Measurements from ENCODE around the gene CBFA2T2.

DNA sequence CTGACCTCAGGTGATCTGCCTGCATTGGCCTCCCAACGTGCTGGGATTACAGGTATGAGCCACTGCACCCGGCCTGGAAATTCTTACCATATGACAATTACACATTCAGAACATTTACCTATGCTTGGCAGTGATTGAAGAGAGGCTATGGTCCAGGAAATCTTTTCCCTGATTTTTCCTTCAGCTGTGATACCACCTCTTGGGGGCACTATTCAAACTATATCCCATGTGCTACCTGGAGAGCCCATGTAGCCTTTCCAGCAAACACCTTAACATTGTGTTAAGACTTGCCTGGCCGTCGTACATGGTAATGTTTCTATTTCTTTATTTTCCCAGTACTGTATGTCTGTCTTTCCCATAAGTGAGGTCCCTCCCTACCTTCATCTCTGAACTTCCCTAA, 110.5 kb downstream of the CBFA2T2 start:
- TF ChIP-seq, protein P1, sequence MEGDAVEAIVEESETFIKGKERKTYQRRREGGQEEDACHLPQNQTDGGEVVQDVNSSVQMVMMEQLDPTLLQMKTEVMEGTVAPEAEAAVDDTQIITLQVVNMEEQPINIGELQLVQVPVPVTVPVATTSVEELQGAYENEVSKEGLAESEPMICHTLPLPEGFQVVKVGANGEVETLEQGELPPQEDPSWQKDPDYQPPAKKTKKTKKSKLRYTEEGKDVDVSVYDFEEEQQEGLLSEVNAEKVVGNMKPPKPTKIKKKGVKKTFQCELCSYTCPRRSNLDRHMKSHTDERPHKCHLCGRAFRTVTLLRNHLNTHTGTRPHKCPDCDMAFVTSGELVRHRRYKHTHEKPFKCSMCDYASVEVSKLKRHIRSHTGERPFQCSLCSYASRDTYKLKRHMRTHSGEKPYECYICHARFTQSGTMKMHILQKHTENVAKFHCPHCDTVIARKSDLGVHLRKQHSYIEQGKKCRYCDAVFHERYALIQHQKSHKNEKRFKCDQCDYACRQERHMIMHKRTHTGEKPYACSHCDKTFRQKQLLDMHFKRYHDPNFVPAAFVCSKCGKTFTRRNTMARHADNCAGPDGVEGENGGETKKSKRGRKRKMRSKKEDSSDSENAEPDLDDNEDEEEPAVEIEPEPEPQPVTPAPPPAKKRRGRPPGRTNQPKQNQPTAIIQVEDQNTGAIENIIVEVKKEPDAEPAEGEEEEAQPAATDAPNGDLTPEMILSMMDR (IDR thresholded peaks at IDR 0.05) = no peak
- TF ChIP-seq EP300 (IDR thresholded peaks at IDR 0.05) (no peak), POLR2A (IDR thresholded peaks at IDR 0.05) (no peak)

Data from tibial nerve (tissue), 4 donors.